PC-9 (cell line): Measurements from ENCODE around the gene CTSE.

Source experiments
- EZH2 ChIP-seq: fragments of 200-600 bp; sonication (generic); IDR thresholded peaks from 2 replicates; pipeline ENCODE4 v1.8.0; 2017; ENCODE audit warnings: antibody characterized with exemption, low read depth
- TF ChIP-seq, protein P1 (sequence below): fragments of 200-600 bp; sonication (generic); conservative IDR thresholded peaks from 2 replicates; pipeline ENCODE4 v1.6.1; 2017; ENCODE audit warnings: mixed run types, antibody characterized with exemption, mild to moderate bottlenecking, moderate library complexity

DNA sequence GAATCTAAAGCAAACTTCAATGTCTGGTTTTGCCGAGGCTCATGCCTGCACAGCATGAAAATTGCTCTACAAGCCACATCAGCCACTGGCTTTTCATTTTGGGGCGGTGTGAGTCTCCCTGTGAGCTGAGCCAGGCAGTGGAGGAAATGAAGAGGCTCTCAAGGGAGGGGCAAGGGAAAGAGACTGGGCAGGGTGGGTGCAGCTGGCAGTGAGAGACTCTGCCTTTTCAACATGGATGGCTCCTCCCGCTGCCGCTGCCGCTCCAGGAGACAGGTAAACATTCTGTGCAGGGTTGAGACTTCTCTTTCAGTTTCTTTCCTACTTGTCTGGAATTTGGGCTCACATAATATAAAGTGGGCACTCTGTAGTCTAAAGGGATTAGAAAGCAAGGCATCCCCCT is 11.3 kb upstream of the CTSE start:
- no peak for TF ChIP-seq EZH2
- TF ChIP-seq, protein P1, sequence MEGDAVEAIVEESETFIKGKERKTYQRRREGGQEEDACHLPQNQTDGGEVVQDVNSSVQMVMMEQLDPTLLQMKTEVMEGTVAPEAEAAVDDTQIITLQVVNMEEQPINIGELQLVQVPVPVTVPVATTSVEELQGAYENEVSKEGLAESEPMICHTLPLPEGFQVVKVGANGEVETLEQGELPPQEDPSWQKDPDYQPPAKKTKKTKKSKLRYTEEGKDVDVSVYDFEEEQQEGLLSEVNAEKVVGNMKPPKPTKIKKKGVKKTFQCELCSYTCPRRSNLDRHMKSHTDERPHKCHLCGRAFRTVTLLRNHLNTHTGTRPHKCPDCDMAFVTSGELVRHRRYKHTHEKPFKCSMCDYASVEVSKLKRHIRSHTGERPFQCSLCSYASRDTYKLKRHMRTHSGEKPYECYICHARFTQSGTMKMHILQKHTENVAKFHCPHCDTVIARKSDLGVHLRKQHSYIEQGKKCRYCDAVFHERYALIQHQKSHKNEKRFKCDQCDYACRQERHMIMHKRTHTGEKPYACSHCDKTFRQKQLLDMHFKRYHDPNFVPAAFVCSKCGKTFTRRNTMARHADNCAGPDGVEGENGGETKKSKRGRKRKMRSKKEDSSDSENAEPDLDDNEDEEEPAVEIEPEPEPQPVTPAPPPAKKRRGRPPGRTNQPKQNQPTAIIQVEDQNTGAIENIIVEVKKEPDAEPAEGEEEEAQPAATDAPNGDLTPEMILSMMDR: no peak
